Lower lobe of right lung (tissue), 2 donors: ENCODE measurements around the gene KCTD13. TPM values are rescaled to one million over a fixed set of nuclear protein-coding genes. Genes with fewer than 3 reads are reported as not detected.

Experiments
- ATAC-seq, 2 donors: fragments of 200-7000 bp; cut with Tn5 transposase; one replicate each; pipeline ENCODE4 v1.9.1; 2020 to 2022; ENCODE audit warnings: mild to moderate bottlenecking in 2 of 2, moderate library complexity in 2 of 2
- DNase-seq: peaks from one replicate; pipeline ENCODE4 v3.0.0-alpha.2; 2020
- H3K27ac ChIP-seq: fragments of 200-600 bp; one replicate; pipeline ENCODE4 v1.8.0; 2022
- H3K27me3 ChIP-seq: fragments of 200-600 bp; one replicate; pipeline ENCODE4 v1.8.0; 2022; ENCODE audit warnings: low read depth
- H3K36me3 ChIP-seq: fragments of 200-600 bp; one replicate; pipeline ENCODE4 v1.8.0; 2022; ENCODE audit warnings: mild to moderate bottlenecking
- H3K4me1 ChIP-seq: fragments of 200-600 bp; one replicate; pipeline ENCODE4 v1.8.0; 2022
- H3K4me3 ChIP-seq: fragments of 200-600 bp; one replicate; pipeline ENCODE4 v1.8.0; 2022; ENCODE audit warnings: mild to moderate bottlenecking
- H3K9me3 ChIP-seq: fragments of 200-600 bp; one replicate; pipeline ENCODE4 v1.8.0; 2022
- intact Hi-C: fragments of 100-400 bp; cut with DNase I; formaldehyde crosslinking; loops from one replicate; pipeline ENCODE4 v1.11.0; 2022
- total RNA-seq: library from RNA; stranded (reverse); fragmentation: NEBNext Ultra II Directional; extraction: Animal tissue kit (Norgen Biotek cat#: 25700); gene quantifications from one replicate; pipeline ENCODE4 v1.2.1, GENCODE V29; 2021
- TF ChIP-seq, protein P1 (sequence below): fragments of 200-600 bp; IDR thresholded peaks from one replicate; pipeline ENCODE4 v1.8.0; 2022; ENCODE audit warnings: antibody characterized with exemption, mild to moderate bottlenecking
- donor health status: DM: no; HTN: yes; CAD: no; lungs with severe emphysema.

The KCTD13 gene
- total RNA-seq, 1 donor from 2014 or later = 22.3 TPM

DNA sequence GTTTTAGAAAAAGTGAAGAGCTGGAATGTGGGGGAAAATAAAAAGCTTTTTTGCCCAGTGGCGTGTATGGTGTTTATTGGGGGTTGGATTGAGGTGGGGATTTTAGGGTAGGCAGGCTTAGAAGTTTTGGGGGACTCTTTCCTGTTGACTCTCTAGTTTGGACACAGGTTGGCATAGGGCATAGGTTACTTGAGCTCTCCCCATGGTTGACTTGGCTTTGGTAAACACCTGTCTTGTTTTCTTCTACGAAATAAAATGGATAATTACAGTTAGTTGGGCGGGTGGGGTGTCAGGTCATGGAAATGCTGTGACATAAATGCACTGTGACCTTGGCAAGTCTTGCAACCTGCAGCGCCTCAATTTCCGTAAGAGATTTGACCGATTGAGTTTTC, 47.0 kb upstream of the KCTD13 start:
- no peaks in the 10 kb centered on the region for H3K27me3 ChIP-seq
- peaks cover 28% of the 10 kb centered on the region for H3K4me1 ChIP-seq
- peaks cover 51% of the 10 kb centered on the region for H3K36me3 ChIP-seq
- DNase-seq = no peak
- peak overlapping the region; percentile 91 for H3K27ac ChIP-seq
- TF ChIP-seq, protein P1, sequence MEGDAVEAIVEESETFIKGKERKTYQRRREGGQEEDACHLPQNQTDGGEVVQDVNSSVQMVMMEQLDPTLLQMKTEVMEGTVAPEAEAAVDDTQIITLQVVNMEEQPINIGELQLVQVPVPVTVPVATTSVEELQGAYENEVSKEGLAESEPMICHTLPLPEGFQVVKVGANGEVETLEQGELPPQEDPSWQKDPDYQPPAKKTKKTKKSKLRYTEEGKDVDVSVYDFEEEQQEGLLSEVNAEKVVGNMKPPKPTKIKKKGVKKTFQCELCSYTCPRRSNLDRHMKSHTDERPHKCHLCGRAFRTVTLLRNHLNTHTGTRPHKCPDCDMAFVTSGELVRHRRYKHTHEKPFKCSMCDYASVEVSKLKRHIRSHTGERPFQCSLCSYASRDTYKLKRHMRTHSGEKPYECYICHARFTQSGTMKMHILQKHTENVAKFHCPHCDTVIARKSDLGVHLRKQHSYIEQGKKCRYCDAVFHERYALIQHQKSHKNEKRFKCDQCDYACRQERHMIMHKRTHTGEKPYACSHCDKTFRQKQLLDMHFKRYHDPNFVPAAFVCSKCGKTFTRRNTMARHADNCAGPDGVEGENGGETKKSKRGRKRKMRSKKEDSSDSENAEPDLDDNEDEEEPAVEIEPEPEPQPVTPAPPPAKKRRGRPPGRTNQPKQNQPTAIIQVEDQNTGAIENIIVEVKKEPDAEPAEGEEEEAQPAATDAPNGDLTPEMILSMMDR = no peak
- ATAC-seq = no peak
- intact Hi-C loops = no loop called here
- no peaks in the 10 kb centered on the region for H3K9me3 ChIP-seq
- peak overlapping the region; percentile 99 for H3K4me3 ChIP-seq

DNA sequence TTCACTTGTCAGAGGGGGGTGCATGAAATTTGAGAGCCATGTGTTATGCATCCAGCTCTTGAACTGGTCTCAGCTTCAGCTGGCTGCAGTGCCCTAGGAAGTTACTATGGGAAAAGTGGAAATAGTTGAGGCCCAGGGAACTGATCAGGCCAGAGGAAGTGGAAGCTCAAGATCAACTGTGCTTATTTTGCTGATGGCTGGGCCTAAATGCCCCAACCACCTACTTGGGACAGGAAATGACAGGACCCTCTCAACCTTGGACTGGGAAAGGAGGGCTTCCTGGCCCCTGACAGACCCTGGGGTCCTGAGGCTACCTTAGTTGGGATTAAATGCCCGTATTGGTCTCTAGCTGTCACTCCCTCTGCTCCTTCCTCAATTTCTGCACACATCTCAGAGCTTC, 46.5 kb upstream of the KCTD13 start:
- H3K9me3 ChIP-seq = no peaks in the 10 kb centered on the region
- H3K27me3 ChIP-seq = no peaks in the 10 kb centered on the region
- H3K4me1 ChIP-seq = peaks cover 28% of the 10 kb centered on the region
- no peak overlapping the region for H3K27ac ChIP-seq
- intact Hi-C loops = no loop called here
- no peak overlapping the region for H3K4me3 ChIP-seq
- TF ChIP-seq, protein P1 = no peak
- peaks cover 51% of the 10 kb centered on the region for H3K36me3 ChIP-seq
- DNase-seq (no peak), ATAC-seq (no peak)

DNA sequence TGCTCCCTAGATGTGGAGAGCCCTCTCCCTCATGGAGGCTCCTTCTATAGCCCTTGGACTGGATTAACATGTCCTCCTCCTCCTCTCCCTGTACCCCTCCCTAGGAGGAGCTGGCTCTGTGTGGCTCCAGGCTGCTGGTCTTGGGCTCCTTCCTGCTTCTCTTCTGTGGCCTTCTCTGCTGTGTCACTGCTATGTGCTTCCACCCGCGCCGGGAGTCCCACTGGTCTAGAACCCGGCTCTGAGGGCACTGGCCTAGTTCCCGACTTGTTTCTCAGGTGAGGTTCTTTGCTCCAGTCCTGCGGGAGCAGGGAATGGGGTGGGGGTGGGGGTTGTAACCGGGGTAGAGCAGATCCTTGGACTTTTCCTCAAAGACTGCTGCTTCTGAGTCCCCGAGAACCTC, 45.3 kb upstream of the KCTD13 start:
- H3K4me3 ChIP-seq = no peak overlapping the region
- TF ChIP-seq, protein P1 = no peak
- no peaks in the 10 kb centered on the region for H3K27me3 ChIP-seq
- H3K27ac ChIP-seq = no peak overlapping the region
- peaks cover 55% of the 10 kb centered on the region for H3K36me3 ChIP-seq
- intact Hi-C loops = no loop called here
- H3K9me3 ChIP-seq = no peaks in the 10 kb centered on the region
- peaks cover 21% of the 10 kb centered on the region for H3K4me1 ChIP-seq
- ATAC-seq (no peak), DNase-seq (peak; percentile 28)

DNA sequence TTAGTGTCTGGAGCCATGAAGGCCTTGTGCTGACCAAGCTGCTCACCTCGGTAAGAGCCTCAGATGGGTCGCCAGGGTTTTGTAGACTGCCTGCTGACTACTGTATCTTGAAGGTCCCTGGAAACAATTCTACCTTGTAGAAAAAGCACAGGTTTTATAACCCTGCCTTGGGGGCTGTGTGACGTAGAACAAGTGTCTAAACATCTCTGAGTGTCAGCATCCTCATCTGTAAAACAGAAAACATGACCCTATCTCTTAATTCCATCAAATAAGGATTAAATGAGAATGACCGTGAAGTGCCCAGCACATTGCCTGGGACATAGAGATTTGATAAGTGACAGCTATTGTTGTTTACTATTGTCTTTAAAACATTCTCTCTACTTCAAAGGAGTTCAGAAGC, 42.2 kb upstream of the KCTD13 start:
- Histone ChIP-seq H3K27me3 (no peaks in the 10 kb centered on the region), H3K4me1 (peaks cover 7% of the 10 kb centered on the region), H3K4me3 (no peak overlapping the region), H3K36me3 (peaks cover 55% of the 10 kb centered on the region), H3K27ac (no peak overlapping the region), H3K9me3 (no peaks in the 10 kb centered on the region)
- TF ChIP-seq, protein P1 = no peak
- DNase-seq = no peak
- intact Hi-C loops = no loop called here
- ATAC-seq = no peak

DNA sequence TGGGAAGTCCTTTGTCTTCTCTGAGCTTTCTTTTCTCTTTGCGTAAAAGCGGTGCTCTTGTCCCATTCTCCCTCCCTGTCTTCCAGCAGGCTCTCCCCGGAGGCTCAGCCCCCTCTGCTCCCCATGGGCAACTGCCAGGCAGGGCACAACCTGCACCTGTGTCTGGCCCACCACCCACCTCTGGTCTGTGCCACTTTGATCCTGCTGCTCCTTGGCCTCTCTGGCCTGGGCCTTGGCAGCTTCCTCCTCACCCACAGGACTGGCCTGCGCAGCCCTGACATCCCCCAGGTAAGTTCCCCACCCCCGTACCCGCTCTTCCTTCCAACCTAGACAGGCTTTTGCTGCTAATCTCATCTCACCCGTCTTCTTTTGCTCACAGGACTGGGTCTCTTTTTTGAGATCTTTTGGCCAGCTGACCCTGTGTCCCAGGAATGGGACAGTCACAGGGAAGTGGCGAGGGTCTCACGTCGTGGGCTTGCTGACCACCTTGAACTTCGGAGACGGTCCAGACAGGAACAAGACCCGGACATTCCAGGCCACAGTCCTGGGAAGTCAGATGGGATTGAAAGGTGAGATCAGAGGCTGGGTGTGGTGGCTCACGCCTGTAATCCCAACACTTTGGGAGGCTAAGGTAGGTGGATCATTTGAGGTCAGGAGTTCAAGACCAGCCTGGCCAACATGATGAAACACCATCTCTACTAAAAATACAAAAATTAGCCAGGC, 37.2 kb upstream of the KCTD13 start:
- H3K36me3 ChIP-seq = peaks cover 14% of the 10 kb centered on the region
- no peak for DNase-seq
- peak overlapping the region; percentile 90 for H3K27ac ChIP-seq
- no peaks in the 10 kb centered on the region for H3K27me3 ChIP-seq
- ATAC-seq = no peak
- H3K4me1 ChIP-seq = peaks cover 18% of the 10 kb centered on the region
- TF ChIP-seq, protein P1 = no peak
- H3K9me3 ChIP-seq = no peaks in the 10 kb centered on the region
- intact Hi-C loops = no loop called here
- H3K4me3 ChIP-seq = peak overlapping the region; percentile 64
